Astrocyte of the spinal cord (primary cell): ENCODE measurements around the gene NPLOC4.
A peak's percentile ranks its signal among the peaks of the same experiment; 100 is the strongest.

ENCODE experiments used
- DNase-seq: peaks from one replicate; pipeline ENCODE4 v3.0.0; 2011; ENCODE audit warnings: low read depth, low spot score
- H3K4me3 ChIP-seq: 2 replicates; pipeline ENCODE4 v1.5.1; 2011; ENCODE audit warnings: low read depth, mild to moderate bottlenecking, low read length, moderate library complexity
- CTCF ChIP-seq: IDR thresholded peaks from 2 replicates; pipeline ENCODE4 v1.5.1; 2012; ENCODE audit warnings: low read depth, mild to moderate bottlenecking, low read length, inconsistent platforms
- in situ Hi-C: cut with HindIII; loops from 2 replicates; pipeline ENCODE4 v1.10.0; 2017; ENCODE audit warnings: low sequenced_read_pairs

Gene NPLOC4

DNA sequence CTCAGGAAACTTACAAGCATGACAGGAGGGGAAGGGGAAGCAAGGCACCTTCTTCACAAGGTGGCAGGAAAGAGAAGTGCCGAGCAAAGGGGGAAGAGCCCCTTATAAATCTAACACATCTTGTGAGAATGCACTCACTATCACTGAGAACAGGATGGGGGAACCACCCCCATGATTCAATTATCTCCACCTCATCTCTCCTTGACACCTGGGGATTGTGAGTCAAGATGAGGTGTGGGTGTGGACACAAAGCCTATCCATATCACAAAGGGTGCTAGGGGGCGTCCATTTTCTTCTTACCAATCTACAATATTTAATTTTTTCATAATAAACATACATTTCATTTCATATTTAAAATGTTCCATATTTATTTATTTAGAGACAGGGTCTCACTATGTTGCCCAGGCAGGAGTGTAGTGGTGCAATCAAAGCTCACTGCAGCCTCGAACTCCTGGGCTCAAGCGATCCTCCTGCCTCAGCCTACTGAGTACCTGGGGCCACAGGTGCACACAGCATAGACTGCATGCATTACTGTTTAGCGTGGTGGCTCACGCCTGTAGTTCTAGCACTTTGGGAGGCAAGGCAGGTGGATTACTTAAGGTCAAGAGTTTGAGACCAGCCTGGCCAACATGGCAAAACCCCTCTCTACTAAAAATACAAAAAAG lies 58.2 kb downstream of the NPLOC4 start:
- no peak overlapping the region for H3K4me3 ChIP-seq
- no peak for DNase-seq
- no peak for TF ChIP-seq CTCF
- in situ Hi-C loops = no loop called here

- DNase-seq = no peak
- H3K4me3 ChIP-seq = no peak overlapping the region
- no peak for TF ChIP-seq CTCF
- in situ Hi-C loops = no loop called here
These were observed 58.9 kb downstream of the NPLOC4 start for GRCh38 chr17:81578038-81578441.

GRCh38 chr17:81577278-81578000 lies 59.5 kb downstream of the NPLOC4 start:
- TF ChIP-seq CTCF = no peak
- H3K4me3 ChIP-seq = no peak overlapping the region
- DNase-seq = no peak
- in situ Hi-C loops = no loop called here

DNA sequence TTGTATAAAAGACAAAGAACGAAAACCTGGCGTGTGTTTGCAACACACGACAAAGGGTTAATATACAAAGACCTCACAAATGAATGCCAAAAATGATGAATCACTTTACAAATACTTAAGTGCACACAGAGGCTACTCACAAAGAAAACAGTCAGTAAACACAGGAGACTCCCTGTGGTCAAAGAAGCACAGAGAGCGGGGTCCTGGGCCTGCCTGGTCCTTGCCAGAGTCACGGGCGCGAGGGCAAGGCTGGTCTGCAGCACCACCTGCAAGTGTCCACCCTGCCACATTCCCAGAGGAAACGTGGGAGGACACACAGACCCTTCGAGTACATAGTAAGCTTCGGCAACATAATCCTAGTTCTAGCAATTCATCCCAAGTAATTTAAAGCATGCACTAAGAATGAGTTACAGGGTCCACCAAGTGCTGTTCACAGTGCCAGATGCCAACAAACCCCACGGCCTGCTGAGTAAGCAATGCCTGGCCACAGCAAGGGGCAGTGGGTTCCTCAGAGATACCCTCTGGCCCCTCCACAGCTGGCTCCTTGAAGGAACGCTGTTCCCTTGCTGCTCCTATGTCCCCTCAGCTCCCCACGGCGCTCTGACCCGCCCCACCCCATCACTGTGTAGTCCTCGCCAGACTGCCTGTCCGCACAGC lies 60.2 kb downstream of the NPLOC4 start:
- no peak for TF ChIP-seq CTCF
- in situ Hi-C loops = no loop called here
- no peak overlapping the region for H3K4me3 ChIP-seq
- DNase-seq = peak; percentile 89

GRCh38 chr17:81575836-81576235 lies 61.1 kb downstream of the NPLOC4 start:
- no peak for DNase-seq
- in situ Hi-C loops = no loop called here
- no peak overlapping the region for H3K4me3 ChIP-seq
- no peak for TF ChIP-seq CTCF

DNA sequence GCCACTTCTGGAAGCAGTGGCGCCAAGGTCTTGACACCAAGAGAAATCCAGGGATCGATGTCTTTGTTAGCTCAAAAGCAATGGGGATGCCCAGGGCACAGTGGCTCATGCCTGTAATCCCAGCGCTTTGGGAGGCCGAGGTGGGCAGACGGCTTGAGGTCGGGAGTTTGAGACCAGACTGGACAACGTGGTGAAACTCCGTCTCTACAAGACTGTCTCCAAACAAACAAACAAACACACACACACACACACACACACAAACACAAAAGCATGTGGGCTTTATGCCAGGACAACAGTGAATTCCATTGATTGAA lies 62.3 kb downstream of the NPLOC4 start:
- DNase-seq = no peak
- H3K4me3 ChIP-seq = no peak overlapping the region
- no peak for TF ChIP-seq CTCF
- in situ Hi-C loops = no loop called here
